ENCODE results near the gene TMCO4. TPM values are rescaled to one million over a fixed set of nuclear protein-coding genes. Genes with fewer than 3 reads are reported as not detected.
"Not testable (repeated sequence)": the region's sequence is repeated elsewhere in the genome, so short reads cannot be mapped to it uniquely, and the experiment has no call there.

TMCO4 gene
- total RNA-seq: 10 to 100 TPM; 26.9 to 44.1 TPM

GRCh38 chr1:19799230-19800075 is at the start of gene TMCO4:
TMCO4 (minus strand) TSS chr1:19799916; CDS start chr1:19780758, 19,158 bp downstream.
- intact Hi-C loops (cut with DNase I): no loop called here

GRCh38 chr1:19849307-19849706 is 49.6 kb upstream of the TMCO4 start:
- DNase-seq; intact Hi-C loops (cut with DNase I): not testable (repeated sequence)

More at GRCh38 chr1:19799230-19800075, at the start of gene TMCO4:
- no peaks in the 10 kb centered on the region for H3K36me3 ChIP-seq
- H3K27ac ChIP-seq: peak within 1 kb of the TSS; percentile 97
- H3K4me1 ChIP-seq: peaks cover 10% of the 10 kb centered on the region
- peak within 1 kb of the TSS; percentile 74 for H3K4me3 ChIP-seq
- peak; percentile 31 for TF ChIP-seq CTCF (IDR thresholded peaks at IDR 0.05)
- no peaks in the 10 kb centered on the region for H3K27me3 ChIP-seq
- H3K9ac ChIP-seq (ENCODE audit: low read depth in 2 of 2, low read length in 2 of 2): peak within 1 kb of the TSS; percentile 71 to 96
- peak; percentile 87 for DNase-seq
- no peaks in the 10 kb centered on the region for H3K9me3 ChIP-seq

GRCh38 chr1:19847334-19847733 is 47.6 kb upstream of the TMCO4 start:
- H3K9ac ChIP-seq (ENCODE audit: low read depth in 2 of 2, low read length in 2 of 2); H3K27me3 ChIP-seq; H3K9me3 ChIP-seq; H3K4me1 ChIP-seq; H3K4me3 ChIP-seq; H3K36me3 ChIP-seq; intact Hi-C loops (cut with DNase I); DNase-seq: not testable (repeated sequence)
- peak overlapping the region; percentile 78 for H3K27ac ChIP-seq

More at GRCh38 chr1:19849307-19849706, 49.6 kb upstream of the TMCO4 start:
- H3K4me1 ChIP-seq; H3K4me3 ChIP-seq; H3K9ac ChIP-seq (ENCODE audit: low read depth in 2 of 2, low read length in 2 of 2); H3K27me3 ChIP-seq; H3K36me3 ChIP-seq; H3K9me3 ChIP-seq; H3K27ac ChIP-seq: not testable (repeated sequence)

DNA sequence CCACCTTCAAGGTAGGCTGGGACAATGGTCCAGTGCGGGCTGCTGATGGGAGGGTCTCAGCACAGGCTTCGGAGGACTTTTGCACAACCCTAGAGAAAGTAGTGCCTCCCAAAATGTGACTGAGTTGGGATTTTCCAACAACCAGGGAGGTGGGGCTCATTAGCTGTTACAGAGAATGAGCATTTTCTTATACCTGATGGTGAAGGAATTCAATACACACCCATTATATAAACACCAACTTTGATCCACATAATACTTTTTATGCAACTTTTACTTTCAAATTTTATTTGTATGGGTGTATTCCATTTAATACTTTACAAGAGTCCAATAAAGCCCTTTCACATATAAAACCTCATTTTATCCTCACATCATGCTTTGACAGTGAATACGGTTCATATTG is 46.6 kb upstream of the TMCO4 start:
- intact Hi-C loops (cut with DNase I): no loop called here
- DNase-seq: peak; percentile 47
- TF ChIP-seq CTCF (IDR thresholded peaks at IDR 0.05): no peak
- H3K4me1 ChIP-seq: no peaks in the 10 kb centered on the region
- H3K4me3 ChIP-seq: no peak overlapping the region
- peak overlapping the region in 1 of 2 donors; percentile 62 for H3K9ac ChIP-seq (ENCODE audit: low read depth in 2 of 2, low read length in 2 of 2)
- H3K36me3 ChIP-seq: no peaks in the 10 kb centered on the region
- peak overlapping the region; percentile 78 for H3K27ac ChIP-seq
- H3K9me3 ChIP-seq: no peaks in the 10 kb centered on the region
- H3K27me3 ChIP-seq: no peaks in the 10 kb centered on the region

GRCh38 chr1:19845555-19845954 is 45.8 kb upstream of the TMCO4 start:
- Histone ChIP-seq H3K27me3 (no peaks in the 10 kb centered on the region), H3K27ac (no peak overlapping the region), H3K9ac (ENCODE audit: low read depth in 2 of 2, low read length in 2 of 2) (no peak overlapping the region), H3K9me3 (no peaks in the 10 kb centered on the region), H3K4me3 (no peak overlapping the region), H3K36me3 (no peaks in the 10 kb centered on the region), H3K4me1 (no peaks in the 10 kb centered on the region)
- no peak for DNase-seq
- intact Hi-C loops (cut with DNase I): no loop called here
- TF ChIP-seq CTCF (IDR thresholded peaks at IDR 0.05): no peak

GRCh38 chr1:19844731-19845495 is 45.2 kb upstream of the TMCO4 start:
- Histone ChIP-seq H3K9ac (ENCODE audit: low read depth in 2 of 2, low read length in 2 of 2) (no peak overlapping the region), H3K4me1 (no peaks in the 10 kb centered on the region), H3K27me3 (no peaks in the 10 kb centered on the region), H3K4me3 (no peak overlapping the region), H3K36me3 (no peaks in the 10 kb centered on the region), H3K27ac (no peak overlapping the region), H3K9me3 (no peaks in the 10 kb centered on the region)
- TF ChIP-seq CTCF (IDR thresholded peaks at IDR 0.05): no peak
- DNase-seq: no peak
- intact Hi-C loops (cut with DNase I): no loop called here
